ENCODE measurements around the gene TBL2.
"Not testable (repeated sequence)": the region's sequence is repeated elsewhere in the genome, so short reads cannot be mapped to it uniquely, and the experiment has no call there.

The TBL2 gene

GRCh38 chr7:73567846-73568685 lies 10.3 kb downstream of the TBL2 start:
- peak; percentile 20 for DNase-seq

GRCh38 chr7:73567140-73567539 lies 11.2 kb downstream of the TBL2 start:
- DNase-seq, result no peak

GRCh38 chr7:73566431-73566830 lies 11.9 kb downstream of the TBL2 start:
- DNase-seq, result not testable (repeated sequence)

DNA sequence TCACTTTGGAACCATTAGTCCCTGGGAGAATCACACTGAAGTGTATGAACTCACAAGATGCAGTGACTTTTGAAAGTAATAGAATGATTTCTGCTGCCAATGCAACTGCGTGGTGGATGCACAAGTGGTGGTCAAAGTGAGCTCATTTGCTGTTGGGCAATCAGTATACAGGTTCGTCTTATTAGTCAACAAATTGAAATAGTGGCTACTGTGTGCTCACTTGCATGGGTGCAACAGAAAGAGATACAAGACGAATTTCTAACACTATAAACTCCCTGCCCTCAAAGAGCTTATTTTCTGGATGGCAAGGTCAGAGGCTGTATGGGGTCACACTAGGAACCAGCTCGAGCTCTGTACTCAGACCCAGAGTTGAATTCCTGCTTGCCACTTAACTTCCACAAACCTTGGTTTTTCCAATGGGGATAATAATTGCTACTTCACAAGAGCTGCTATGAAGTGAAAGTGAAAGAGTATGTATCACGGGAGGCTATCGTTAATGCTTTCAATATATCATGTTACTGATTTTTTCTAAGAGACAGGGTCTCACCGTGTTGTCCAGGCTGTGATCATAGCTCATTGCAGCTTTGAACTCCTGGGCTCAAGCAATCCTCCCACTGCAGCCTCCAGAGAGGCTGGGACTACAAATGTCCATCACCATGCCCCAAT lies 12.6 kb downstream of the TBL2 start:
- DNase-seq, result no peak

- peak; percentile 35 for DNase-seq
Measured at GRCh38 chr7:73560109-73560835, 18.1 kb downstream of the TBL2 start.

DNA sequence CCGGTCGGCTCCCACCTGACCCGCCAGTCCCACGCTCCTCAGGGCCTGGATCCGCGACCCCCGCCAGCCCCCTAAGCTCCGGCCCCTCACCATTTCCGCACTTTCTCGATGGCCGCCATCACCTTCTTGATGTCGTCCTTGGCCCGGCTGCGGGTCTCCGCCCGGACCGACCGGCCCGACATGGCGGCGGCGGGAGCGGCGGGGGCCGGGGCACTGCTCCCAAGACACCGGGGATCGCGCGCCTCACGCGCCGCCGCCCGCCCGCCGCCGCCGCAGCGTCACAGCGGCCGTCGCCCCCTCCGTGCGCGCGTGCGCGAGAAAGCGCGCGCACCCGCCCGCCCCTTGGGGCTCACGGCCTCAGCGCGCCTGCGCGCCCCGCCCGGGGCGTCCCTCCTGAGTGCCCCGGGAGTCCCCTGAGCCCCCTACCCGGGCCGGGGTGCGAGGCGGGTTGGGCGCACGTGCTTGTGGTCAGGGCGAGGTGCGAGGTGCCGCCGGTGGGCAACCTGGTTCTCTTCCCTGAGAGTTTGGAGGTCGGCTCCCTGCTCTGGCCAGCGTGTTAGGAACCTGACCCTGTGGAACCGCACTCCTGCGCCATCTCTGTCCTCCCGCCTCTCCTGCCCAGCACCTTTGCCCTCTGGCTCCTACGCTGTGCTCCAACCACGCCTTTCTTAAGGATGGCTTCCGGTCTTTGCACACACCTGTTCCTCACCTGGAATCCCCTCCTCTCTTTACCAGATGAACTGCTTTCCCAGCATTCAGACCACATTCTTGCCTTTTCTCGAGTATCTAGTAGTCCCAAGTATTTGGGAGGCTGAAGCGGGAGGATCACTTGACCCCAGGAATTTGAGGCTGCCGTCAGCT lies 20.8 kb downstream of the TBL2 start, which contains the start of gene BCL7B:
TSS of gene BCL7B (minus strand) at position 294 of the 861 bp plus-strand sequence. CDS start at position 182, 112 bp downstream.
- DNase-seq, result peak; percentile 81

DNA sequence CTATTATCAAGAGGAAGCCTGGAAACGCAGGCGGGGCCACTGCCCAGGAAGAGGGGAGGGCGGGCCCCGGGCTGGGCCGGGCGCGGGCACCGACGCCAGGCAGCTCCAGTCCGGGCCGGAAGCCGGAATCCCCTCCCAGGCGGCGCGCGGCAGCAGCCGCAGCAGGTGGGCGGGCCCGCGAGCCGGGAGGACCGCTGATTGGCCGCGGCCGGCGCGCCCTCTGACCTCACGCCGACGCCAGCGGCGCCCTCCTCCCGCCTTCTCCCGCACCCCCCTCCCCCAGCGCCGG lies 21.3 kb downstream of the TBL2 start:
- DNase-seq, result peak; percentile 96

DNA sequence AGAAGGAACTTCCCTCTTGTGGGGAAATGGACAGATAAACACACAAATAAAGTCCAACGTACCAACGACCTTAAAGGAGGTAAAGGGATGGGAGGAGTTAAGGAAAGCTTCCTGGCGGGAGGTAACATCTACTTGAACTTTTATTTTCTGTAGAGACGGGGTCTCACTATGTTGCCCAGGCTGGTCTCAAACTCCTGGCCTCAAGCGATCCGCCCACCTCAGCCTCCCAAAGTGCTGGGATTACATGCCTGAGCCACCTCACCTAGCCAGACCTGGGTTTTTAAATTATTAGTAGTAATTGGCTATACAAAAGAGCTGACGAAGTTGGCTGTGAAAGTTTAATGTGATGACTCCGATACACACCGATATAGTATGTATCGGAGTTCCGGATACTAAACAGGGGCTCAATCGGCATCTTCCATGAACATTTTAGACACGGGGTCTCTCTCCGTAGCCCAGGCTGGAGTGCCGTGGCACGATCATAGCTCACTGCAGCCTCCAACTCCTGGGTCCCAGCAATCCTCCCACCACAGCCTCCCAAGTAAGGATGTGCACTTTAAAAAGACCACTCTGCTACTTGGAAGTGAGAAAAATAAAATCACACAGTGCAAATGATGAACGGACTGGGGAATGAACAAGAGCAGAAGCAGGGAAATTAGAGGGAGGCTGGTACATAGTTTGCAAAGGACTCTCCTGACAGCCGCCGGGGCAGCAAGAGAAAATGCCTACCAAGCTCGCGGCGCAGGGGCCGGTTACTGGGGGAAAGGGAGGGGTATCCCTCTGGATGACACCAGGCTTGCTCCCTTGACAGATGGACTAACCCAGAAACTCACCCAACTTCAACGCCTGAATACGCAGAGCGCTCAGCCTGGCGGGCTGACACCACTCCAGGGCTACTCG lies 21.9 kb downstream of the TBL2 start:
- peak; percentile 30 for DNase-seq

DNA sequence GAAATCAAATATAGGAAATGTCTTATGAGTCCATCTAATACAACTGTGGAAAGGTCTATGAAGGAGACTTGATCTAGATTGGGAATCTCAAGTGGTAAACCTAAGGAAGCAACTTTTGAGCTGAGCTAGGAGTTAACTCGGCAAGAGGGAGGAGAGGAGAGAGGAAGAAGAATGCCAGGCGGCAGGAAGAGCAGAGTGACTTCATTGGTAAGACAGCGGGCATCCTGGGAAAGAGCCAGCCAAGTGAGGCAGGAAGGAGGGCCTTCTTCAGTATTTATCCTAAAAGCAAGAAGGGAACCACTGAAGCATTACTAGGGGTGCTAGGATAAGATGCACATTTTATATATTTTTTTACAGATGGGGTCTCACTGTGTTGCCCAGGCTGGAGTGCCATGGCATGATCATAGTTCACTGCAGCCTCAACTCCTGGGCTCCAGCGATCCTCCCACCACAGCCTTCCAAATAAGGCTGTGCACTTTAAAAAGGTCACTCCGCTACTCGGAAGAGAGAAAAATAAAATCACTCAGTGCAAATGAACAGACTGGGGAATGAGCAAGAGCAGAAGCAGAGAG lies 22.9 kb downstream of the TBL2 start:
- DNase-seq, result no peak

- not testable (repeated sequence) for DNase-seq
Measured at GRCh38 chr7:73550093-73550492, 28.3 kb downstream of the TBL2 start.

DNA sequence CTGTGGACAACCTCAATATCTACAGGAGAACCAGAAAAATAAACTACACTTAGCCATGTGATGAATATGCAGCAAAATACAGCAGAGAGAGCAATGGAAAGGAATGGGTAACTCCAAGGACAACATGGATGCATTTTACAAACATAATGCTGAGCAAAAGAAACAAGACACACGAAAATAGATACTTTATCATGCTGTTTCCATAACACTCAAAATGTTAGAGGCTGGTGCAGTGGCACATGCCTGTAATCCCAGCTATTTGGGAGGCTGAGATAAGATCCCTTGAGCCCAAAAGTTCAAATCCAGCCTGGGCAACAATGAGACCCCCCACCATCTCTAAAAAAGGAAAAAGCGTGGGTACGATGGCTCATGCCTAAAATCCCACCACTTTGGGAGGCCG lies 29.2 kb downstream of the TBL2 start:
- DNase-seq, result no peak

DNA sequence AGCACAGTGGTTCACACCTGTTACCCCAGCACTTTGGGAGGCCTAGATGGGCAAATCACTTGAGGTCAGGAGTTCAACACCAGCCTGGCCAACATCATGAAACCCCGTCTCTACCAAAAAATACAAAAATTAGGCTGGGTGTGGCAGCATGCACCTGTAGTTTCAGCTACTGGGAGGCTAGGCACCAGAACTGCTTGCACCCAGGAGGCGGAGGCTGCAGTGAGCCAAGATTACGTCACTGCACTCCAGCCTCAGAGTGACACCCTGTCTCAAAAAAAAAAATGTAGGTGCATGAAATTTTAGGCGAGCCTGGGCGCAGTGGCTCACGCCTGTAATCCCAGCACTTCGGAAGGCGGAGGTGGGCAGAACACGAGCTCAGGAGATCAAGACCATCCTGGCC lies 30.5 kb downstream of the TBL2 start:
- DNase-seq, result no peak

DNA sequence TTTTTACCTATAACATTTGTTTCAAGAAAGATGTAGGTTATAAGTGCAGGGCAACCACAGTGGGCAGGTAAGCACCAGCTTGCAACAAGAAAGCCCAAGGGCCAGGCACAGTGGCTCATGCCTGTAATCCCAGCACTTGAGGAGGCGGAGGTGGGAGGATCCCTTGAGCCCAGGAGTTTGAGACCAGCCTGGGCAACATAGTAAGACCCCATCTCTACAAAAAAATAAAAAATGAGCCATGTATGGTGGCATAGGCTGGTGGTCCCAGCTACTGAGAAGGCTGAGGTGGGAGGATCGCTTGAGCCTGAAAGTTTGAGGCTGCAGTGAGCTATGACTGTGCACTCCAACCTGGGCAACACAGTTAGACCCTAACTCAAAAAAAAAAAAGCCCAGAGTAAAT lies 33.7 kb downstream of the TBL2 start:
- DNase-seq, result no peak

DNA sequence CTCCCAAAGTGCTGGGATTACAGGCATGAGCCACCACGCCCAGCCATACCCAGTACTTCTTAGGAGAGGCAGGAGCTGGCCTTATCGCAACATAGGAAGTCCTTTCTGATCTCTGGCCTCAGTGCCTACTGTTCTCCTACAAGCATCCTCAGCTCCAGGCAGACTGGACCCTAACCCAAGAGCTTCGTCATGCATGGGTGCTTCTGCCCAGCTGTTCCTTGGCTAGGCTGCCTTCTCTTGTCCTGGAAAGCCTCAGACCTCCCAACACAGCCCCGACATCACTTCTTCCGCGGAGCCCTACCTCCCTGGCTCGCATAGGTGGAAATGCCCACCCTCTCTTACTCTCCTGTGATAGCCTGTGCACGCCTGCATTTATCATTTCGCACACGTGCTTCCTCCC lies 36.7 kb downstream of the TBL2 start:
- DNase-seq, result no peak

DNA sequence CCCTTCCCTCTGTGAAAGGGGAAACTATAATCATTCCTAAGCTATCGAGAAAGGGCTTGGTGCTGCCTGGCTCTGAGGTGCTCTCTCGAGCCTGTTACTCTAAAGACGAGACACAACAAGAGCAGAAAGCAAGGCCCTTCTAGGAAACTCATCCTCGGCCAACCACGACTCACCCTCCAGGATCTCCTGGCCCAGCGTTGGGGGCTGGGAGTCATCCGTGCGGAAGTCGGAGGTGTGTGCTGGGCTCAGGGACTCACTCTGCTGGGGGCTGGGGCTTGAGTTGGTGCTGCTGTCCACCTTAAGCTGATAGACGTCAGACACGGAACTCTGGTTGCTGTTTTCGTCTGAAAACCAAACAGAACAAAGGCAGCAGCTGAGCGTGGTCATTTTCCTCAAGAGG lies 38.7 kb downstream of the TBL2 start:
- no peak for DNase-seq

DNA sequence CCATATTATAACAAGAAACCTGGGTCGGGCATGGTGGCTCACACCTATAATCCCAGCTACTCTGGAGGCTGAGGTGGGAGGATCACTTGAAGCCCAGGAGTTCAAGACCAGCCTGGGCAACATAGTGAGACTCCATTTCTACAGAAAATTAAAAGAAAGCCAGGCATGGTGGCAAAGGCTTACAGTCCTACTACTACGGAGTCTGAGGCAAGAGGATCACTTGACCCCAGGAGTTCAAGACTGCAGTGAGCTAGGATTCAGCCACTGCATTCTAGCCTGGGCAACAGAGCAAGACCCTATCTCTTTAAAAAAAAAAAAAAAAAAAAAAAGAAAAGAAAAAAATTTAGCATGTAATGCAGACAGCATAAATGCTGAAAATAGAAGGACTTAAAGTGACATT lies 39.9 kb downstream of the TBL2 start:
- not testable (repeated sequence) for DNase-seq

GRCh38 chr7:73537051-73537450 lies 41.3 kb downstream of the TBL2 start:
- DNase-seq, result no peak

GRCh38 chr7:73536479-73536878 lies 41.9 kb downstream of the TBL2 start:
- no peak for DNase-seq

GRCh38 chr7:73535918-73536317 lies 42.5 kb downstream of the TBL2 start:
- not testable (repeated sequence) for DNase-seq

DNA sequence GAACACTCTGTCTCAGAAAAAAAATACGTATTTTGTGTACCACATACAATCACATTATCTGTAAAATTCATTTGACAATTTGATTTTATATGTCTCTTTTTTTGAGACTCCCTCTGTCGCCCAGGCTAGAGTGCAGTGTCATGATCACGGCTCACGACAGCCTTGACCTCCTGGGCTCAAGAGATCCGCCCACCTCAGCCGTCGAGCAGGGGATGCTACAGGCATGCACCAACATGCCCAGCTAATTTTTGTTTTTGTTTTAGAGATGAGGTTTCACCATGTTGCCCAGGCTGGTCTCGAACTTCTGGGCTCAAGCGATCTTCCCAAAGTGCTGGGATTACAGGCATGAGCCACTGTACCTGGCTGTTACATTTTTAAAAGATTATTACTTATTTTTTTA lies 44.6 kb downstream of the TBL2 start:
- DNase-seq, result no peak

DNA sequence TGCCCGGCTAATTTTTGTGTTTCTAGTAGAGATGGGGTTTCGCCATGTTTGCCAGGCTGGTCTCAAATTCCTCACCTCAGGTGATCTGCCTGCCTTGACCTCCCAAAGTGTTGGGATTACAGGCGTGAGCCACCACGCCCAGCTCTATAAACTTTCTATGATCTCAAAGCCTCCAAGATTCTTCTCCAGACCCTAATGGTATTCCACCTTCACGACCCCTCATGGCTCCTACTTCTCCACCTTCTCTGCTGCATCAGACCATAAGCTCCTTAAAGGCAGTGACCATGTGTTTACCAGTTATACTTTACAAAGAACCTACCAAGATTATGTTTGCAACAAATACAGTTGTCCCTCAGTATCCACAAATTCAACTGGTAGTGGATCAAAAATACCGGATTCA lies 46.2 kb downstream of the TBL2 start:
- DNase-seq, result no peak

All from hematopoietic multipotent progenitor cell treated with erythropoietin and hydrocortisone succinate and interleukin-3 and kit ligand, for 6 days (in vitro differentiated cells).